ENCODE data around the gene MTMR12.

Gene MTMR12

DNA sequence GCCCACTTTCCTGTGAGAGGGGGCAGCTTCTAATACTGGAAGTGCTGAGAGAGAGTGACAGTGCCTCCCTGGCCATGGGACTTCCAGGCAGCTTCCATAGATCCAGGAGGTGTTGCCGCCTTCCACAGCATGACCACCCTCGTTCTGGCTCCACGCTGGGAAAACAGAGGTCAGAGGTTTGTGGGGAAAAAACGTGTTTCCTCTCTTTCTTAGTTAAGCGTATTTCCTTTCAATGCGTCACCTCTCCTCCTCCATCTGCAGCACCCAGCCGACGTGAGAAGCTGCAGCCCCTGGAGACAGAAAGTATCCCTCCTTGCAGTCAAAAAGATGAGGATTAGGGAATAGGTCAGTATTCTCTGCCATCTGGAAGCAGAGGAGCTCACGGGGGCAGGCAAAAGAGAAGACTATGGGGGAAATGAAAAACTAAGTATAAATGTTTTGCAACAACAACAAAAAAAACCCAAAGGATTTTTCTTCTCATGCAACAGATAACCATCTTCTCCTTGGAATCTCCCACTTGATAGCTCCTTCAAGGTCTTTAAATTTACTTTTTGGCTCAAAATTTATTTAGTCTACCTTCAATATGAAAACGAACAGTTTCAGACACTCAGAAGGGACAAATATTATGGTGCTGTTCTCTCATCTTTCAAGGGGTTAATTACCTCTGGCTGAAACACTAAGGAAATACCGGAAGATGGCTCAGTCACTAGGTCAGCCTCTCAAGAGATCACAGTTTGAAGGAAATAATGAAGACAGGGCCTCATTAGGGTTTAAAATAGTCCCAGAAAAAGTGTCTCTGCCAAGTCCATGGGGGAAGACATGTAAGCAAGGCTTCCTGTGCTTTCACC is 38.0 kb downstream of the MTMR12 start:
- DNase-seq, result no peak

DNA sequence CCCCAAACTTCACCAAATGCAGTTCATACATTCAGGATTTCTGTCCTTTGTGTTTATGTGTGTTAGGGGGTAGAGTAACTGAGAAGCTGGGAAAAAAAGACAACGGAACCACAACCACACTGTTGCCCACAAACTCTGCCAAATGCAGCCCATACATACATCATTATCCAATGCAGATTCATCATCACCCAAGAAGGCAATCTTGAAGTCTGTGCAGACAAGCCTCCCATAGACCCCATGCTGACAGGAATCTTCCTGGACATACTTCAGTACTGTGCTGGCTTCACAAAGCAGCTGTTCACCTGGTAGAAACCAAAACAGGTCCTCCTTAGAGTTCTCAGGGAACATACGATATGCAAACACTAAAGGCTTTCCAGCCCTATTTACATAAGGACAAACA is 38.9 kb downstream of the MTMR12 start:
- DNase-seq, result no peak

DNA sequence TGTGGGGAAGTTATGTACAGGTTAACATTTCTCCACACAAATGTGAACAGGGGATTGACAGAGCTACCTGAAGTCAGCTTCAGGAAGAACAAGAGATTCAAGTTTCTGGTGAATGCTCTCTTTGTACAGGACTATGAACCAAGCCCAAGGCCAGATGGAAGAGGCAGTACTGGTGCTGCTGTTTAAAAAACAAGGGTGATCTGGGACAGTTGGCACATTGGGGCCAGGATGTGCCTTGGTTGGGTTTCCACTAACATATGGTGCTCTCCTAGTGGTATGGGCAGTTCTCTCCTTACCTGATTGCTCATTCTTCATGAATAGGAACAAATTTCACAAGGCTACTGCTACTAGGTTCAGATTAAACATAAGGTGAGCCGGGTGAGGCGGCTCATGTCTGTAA is 40.0 kb downstream of the MTMR12 start:
- DNase-seq, result no peak

DNA sequence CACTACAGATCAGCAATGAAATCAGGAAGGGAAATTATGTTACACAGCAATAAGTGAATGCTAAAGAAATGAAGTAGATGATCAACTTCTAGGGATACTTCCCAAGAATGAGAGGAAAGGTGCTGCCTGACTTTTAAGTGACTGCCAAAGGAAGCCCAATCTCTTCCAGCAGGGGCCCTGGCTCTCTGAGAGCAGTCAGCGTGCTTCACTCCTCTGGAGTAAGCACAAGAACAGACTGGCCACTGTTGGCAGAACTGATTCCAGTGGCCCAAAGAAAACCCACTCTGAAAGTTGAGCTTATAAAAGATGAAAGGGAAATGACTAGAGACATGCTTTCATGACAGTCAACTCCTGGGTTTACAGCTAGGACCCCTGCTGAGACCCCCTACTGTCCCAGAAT is 41.8 kb downstream of the MTMR12 start:
- DNase-seq, result no peak

DNA sequence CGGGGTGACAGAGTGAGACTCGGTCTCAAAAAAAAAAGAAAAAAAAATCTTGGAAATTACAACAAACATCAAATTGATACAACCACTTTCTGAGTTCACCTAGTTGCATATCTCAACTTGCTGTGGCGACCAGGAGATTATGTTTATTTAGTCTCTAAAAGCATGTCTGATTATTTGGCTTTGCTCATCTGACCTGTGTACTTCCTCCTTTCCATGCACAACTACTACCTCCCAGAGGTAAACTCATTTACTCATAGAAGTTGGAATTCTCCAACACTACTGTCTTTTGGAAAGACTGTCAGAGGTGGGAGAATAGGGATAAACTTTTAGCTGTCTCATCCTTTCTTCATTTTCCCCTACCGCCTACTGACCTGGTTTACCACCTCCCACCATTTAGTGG is 42.6 kb downstream of the MTMR12 start:
- DNase-seq, result no peak

DNA sequence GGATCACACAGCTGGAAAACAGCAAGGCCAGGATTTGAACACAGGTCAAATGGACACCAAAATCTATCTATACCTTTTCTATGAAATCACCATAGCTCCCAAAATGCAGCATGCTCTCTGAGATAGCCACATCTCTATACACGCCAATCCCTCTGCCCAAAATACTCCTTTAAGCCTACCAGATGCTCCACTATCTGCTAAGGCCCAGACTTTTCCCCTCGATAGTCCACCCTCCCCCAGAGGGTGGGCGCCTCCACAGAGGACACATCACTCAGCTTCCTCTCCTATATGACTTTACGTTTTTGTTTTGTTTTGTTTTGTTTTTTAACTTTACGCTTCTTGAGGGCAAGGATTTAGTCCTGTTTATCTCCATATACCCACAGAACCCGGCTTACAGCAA is 46.8 kb downstream of the MTMR12 start:
- no peak for DNase-seq

DNA sequence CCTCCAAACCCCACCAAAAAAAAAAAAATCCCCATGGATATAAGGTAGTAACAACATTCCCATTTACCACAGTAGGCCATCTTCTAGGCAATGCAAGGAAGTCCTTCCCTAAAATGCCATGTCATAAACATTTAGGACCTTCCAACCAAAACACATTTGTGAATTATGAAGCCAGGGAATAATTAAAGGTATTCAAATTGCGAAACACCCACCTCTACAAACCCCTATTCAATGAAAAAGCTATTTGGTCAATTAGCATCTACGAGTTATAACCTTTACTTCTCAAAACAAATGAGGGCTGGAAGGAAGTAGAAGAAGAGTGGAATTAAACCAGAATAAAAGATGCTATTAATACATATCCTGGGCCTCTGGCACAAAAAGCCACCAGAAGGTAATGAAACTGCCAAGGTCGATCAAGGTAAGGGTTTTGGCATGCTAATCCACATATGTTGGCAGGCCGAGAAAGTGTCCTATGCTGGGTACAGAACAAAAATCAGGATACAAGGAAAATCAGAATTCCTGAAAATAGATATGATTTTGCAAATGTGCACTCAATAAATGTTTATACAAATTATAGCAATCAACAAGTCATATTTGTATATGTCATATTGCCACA is 47.7 kb downstream of the MTMR12 start:
- DNase-seq, result no peak

DNA sequence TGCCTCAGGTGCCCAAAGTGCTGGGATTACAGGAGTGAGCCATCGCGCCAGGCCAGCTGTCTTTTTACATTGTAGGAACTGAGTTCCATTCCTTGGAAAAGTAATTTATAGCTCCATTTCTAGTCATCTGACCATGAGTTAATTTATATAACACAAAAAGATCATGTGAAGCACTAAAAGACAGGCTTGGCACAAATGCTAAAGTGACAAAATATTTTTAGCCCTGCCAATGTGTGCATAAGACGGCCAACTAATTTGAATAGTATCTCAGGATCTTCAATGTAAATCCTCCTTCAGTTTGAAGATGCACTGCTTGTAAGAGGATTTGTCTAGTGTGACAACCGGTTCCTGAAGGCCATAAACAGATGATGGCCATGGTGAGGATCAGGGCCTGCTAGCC is 49.1 kb downstream of the MTMR12 start:
- no peak for DNase-seq

DNA sequence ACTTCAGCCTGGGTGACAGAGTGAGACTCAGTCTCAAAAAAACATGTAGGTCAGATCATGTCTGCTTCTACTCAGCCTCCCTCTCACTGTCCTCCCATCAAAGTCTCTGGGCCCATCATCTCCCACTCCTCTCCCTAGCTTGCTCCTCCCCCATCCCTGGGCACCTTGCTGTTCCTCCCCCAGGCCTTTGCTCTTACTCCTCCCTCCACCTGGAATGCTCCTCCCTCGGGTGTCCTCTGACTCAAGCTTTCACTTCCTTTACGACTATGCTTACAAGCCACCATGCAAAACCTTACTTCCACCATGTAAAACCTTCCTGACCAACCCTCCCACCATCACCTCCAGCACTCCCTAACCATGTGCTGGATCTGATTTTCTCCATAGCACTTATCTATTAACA is 51.5 kb downstream of the MTMR12 start:
- no peak for DNase-seq

DNA sequence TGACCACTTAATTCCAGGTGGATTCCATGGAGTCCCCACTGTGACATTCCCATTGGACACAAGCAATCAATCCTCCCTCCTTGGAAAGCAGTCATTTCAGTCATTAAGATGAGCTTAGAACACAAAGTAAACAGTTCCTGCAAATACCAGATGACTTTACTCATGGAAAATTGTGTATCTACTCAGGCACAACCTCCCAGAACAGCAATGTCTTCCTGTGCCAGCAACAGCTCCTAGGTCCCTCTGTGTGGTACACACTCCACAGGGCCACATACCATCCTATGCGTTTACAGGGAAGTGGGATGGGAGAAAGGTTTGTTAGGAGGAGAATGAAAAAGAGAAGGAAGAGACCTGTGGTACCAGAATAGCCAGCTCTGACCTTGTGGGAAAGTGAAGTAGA is 53.7 kb downstream of the MTMR12 start:
- no peak for DNase-seq

DNA sequence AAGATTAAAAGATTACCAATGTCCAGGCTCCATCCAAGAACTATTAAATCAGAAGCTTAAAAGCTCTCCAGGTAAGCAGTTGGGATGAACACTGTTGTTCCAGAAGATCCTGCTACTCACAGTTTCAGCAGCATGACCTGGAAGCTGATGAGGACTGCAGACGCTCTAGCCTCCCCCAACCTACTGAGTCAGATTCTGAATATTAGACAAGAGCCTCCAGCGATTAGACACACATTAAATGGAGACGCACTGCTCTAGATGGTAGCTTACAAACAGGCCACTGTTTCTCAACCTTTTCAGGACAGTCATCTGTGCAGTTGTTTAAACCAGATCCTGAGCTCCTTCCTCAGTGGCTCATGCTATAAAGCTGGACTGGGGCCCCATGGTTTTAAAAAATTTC is 54.3 kb downstream of the MTMR12 start:
- no peak for DNase-seq

DNA sequence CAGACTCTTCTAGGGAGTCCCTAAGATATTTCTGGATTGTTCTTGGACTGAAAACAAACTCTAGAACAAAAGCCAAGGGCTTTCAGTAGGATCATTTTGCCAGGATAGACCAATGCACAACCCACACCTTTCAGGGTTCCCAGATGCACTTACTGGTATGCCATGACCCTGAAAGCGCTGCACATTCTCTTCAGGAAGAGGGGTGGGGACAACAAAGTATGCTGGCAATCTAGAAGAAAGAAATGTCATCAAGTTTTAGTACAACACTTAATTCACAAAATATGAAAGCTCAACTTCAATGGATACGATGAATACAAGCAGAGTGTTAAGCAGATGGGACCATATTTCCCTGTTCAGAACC is 57.2 kb downstream of the MTMR12 start:
- no peak for DNase-seq

DNA sequence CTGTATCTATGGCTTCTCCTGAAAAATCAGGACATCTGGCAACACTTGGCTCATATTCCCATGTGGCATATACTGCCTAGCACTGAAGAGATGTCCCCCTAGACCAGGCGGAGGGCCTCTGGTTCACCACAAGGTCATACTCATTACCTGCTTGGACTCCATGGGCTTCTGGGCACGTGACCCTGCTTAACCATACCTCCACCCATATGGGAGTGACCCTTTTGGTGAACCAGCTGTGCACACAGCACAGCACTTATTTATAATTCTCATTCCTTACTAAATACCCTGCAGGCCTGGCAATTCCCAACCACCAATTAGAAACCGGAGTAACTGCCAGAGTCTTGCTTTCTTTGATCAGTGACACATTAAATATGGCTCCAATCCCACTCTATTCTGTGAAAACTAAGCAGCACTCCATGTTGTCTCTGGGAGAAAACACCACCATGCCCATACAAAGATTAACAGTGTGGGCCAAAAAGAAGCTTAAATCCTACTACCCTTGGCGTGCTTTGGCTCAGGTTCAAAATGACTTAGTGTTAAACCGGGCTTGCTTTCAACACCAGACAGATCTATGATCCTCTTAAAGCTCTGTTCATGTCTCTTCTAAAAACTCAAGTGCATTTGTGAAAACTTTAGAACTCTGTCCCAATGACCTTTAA is 57.7 kb downstream of the MTMR12 start:
- DNase-seq, result no peak

DNA sequence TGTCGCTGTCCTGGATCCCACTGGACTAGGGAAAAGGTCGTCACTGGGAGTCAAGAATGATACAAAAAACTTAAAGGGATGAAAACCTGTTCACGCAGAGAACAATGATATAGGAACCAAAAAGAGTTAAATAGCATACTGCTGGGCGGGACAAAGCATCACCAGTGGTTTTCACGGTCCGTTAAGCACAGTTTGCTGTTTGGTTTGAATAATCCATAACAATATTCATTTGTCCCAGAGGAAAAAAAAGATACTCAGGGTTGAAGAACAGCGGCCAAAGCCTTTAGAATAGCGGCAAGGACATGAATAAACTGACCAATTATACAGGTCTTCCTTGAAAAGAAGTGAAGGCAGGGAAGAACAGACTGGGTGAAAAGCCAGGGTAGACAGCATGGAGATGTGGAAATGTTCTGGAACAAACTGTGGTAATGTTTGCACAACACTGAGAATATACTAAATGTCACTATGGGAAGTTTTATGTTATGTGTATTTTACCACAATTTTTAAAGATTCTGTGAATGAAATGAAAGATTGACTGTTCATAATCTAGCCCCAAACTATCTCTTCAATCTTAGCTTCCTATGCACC is 60.8 kb downstream of the MTMR12 start:
- no peak for DNase-seq

DNA sequence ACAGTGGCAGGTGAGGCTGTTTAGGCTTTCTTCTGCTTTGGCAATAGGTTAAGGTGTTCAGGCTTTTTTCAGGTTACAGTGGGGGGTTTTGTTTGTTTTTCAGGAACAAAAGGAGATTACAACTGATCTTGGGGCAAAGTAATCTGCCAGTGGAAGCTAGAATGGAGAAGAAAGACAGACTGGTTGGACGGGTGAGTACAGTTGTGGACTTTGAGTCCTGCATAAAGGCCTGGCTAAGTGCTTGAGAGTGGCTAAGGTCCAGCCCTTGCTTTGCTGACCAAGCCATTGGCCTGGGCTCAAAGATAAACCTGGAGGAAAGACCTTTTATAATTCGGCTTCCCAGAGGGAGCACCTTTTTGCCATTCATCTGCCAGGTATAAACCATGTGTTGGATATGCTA is 63.1 kb downstream of the MTMR12 start:
- DNase-seq, result no peak

DNA sequence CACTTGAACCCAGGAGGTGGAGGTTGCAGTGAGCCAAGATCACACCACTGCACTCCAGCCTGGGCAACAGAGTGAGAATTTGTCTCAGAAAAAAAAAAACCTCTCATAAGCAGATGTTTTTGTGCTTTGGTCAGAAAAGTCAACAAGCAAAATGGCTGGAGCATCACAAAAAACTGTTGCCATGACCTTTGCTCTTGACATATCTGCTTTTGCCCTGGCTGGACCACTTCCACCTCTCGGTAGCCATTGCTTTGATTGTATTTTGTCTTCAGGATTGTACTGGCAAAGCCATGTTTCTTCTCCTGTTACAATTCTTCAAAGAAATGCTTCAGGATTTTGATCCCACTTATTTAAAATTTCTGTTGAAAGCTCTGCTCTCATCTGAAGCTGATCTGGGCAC is 67.0 kb downstream of the MTMR12 start:
- DNase-seq, result no peak

DNA sequence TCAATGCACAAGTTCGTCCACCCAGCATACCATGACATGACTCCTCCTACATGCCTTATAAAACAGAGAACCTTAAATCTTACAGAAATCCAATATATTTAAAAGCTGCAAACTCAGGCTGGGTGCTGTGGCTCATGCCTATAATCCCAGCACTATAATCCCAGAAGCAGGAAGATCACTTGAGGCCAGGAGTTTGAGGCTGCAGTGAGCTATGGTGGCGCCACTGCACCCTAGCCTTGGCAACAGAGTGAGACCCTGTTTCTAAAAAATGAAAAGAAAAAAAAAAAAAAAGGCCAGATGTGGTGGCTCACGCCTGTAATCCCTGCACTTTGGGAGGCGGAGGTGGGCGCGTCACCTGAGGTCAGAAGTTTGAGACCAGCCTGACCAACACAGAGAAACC is 68.7 kb downstream of the MTMR12 start:
- DNase-seq, result no peak

DNA sequence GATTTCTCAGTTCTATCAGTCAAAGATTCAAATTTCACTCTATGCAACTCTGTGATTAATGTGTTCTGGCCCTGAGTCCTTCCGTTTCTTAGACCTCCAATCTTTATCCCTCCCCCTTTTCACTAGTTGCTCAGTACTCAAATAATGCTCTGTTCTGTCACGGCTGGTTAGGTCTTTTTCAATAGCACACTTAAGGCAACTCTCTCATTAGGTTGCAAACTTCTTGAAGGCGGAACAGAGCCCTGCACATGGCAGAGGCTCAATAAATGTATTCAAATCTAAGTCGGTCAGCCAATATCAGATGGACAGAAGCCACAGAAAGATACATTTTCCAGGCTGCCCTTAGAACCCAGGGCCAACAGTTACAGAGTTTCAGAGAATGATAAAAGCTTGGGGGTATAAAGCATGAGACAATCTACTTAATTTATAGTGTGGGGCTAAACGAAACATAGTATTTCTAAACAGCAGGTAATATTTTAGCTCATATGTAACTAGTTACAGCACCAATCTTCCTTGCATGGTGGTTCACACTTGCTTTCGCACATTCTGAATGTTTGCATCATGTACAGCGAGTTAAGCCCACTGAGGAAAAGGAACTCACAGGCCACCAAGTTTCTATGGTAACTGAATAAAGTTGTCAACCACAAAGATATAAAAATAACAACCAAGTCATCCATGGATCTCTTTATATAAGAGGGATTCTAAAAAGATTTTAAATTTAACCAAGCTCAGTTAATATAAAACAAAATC is 71.5 kb downstream of the MTMR12 start:
- DNase-seq, result no peak

DNA sequence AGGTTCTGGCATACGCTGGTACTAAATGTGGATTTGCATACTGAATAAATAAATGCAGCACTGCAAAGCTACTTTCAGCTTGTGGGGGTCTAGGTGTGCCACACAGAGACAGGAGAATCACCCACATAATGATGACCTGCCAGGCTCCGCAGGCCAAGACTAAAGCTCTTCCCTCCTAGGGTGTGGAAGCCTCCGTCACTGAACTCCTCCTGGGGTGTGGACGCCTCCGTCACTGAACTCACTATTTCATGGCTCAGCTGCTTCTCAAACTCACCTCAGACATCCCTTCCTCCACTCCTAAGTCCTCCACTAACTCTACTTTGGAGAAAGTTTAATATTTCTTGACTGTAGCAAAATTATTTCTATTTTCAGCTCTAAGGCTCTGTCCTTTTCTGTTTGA is 73.4 kb downstream of the MTMR12 start:
- DNase-seq, result no peak

DNA sequence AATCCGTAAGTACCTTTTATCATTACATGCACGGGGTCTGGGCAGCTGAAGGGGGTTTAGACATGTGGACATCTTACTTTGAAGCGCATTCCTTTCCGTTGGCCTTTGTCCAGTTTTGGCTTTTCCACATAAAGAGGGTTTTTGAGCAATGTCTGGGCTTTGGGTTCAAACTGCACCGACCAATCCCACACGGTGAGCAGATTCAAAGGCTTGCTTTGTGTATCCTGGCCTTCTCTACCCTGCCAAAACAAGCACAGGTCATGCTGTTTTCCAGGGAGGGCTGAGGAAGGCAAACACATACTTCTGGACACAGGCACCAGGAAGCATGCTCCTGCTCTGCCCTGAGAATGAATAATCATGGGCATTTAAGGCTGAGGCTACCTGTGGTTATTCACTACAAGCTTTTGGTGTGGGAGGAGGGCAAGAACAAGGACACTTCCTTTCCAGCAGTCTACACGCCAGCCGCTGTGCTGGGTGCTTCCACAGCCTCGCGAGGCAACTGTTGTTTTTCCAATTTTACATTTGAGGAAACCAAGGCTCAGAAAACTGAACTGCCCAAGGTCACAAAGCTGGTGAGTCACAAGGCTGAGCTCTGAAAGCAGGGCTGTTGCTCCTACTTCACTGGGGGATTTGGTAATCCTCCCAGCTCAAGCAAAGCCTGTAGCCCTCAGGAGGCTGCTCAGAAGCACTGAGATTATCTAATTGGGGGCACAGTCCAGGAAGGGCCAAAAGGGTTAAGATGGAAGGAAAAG is 78.9 kb downstream of the MTMR12 start:
- no peak for DNase-seq

DNA sequence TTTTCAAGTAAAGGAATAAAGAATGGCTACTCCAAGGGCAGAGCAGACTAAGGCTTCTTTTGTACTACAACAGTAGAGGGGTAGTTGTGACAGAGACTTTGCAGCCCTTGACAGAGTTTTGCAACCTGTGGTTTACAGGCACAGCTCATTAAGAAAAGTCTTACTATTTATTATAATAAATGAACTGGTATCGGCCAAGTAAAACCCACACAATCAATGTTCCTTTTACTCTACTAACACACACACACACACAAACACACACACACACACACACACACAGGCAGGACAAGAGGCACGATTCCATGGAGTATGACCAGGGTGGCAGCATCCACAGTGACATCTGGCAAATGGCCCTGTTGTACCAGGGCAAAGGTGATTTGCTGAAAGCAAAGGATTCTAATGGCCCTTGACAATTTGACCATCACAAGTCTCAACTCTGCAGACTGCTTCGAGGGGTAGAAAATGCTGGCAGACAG is 79.5 kb downstream of the MTMR12 start:
- DNase-seq, result no peak

Data from stimulated activated CD4-positive, alpha-beta T cell treated with anti-CD3 and anti-CD28 coated beads, Interleukin-4, amount 100 ng/mL, for 1 hour (primary cell).